Breast epithelium (tissue), 4 donors: Measurements from ENCODE around the gene ATP9B. TPM values are rescaled to one million over a fixed set of nuclear protein-coding genes. Genes with fewer than 3 reads are reported as not detected.

Source experiments
- DNase-seq, 2 donors: peaks; one replicate each; pipeline ENCODE4 v3.0.0-alpha.2; 2019; ENCODE audit warnings: low spot score in 2 of 2
- H3K27ac ChIP-seq, 2 donors: fragments of 200-600 bp; sonication (generic) in 1 of 2; one replicate each; pipeline ENCODE4 v1.5.1; 2016 to 2019; ENCODE audit warnings: mild to moderate bottlenecking in 1 of 2
- H3K27me3 ChIP-seq, 2 donors: fragments of 200-600 bp; sonication (generic) in 1 of 2; one replicate each; pipeline versions ENCODE4 v1.5.1 to v1.6.0; 2017 to 2019; ENCODE audit warnings: control low read depth in 1 of 2, mild to moderate bottlenecking in 1 of 2
- H3K36me3 ChIP-seq: fragments of 200-600 bp; one replicate; pipeline ENCODE4 v1.5.1; 2019
- H3K4me1 ChIP-seq, 2 donors: fragments of 200-600 bp; sonication (generic); one replicate each; pipeline ENCODE4 v1.5.1; 2016 to 2019; ENCODE audit warnings: control low read depth in 1 of 2
- H3K4me3 ChIP-seq, 3 donors: fragments of 200-600 bp; sonication (generic); 1 replicate in 2 of 3; 2 replicates in 1 of 3; pipeline ENCODE4 v1.5.1; 2016 to 2019; ENCODE audit warnings: mild to moderate bottlenecking in 3 of 3, moderate library complexity in 2 of 3
- H3K9me3 ChIP-seq, 2 donors: fragments of 200-600 bp; sonication (generic) in 1 of 2; one replicate each; pipeline ENCODE4 v1.5.1; 2016 to 2019; ENCODE audit warnings: control low read depth in 1 of 2
- CTCF ChIP-seq, 3 donors: fragments of 450-650 bp; IDR thresholded peaks; one replicate each; pipeline ENCODE4 v1.5.1; 2016 to 2017; ENCODE audit warnings: antibody characterized with exemption in 3 of 3, mild to moderate bottlenecking in 3 of 3, moderate library complexity in 3 of 3
- POLR2A ChIP-seq: fragments of 450-650 bp; IDR thresholded peaks from one replicate; pipeline ENCODE4 v1.6.1; 2016; ENCODE audit warnings: antibody characterized with exemption, mild to moderate bottlenecking, moderate library complexity
- POLR2AphosphoS5 ChIP-seq, 3 donors: sonication (generic); formaldehyde crosslinking; IDR thresholded peaks; one replicate each; pipeline ENCODE4 v1.6.1; 2017; ENCODE audit warnings: antibody characterized with exemption in 3 of 3
- intact Hi-C: fragments of 100-400 bp; cut with DNase I; formaldehyde crosslinking; loops from one replicate; pipeline ENCODE4 v1.15.1; 2023; ENCODE audit warnings: low total_unique reads
- total RNA-seq, 3 donors: library from RNA; depleted of rRNA; stranded (reverse); fragments of >200 nt; gene quantifications; one replicate each; pipeline ENCODE4 v1.1.0, GENCODE V29; 2016

The ATP9B gene
- total RNA-seq, 3 donors from 2014 or later, result 42.1 to 55.9 (median 54.4) TPM

DNA sequence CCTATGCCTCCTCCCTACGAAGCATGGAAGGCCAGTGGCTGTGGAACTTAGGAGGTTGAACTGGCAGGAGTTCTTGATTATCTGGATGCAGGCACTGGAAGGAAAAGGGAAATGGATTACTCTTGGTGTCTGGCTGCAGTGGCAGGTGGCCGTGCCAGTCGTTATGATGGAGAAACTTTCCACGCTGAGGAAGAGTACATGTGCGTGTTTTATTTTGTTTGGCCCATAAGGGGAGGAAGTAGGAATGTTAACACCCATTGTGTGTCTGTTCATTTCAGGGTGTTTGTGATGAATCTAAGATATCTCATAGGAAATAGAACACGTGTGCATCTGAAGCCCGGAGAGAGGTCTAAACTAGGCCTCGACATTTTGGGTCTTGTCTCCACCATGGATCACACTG, 203.7 kb downstream of the ATP9B start:
- TF ChIP-seq POLR2AphosphoS5 (IDR thresholded peaks at IDR 0.05), result no peak
- no peak for TF ChIP-seq POLR2A
- no peak for TF ChIP-seq CTCF (IDR thresholded peaks at IDR 0.05)
- no peak for DNase-seq
- H3K27ac ChIP-seq, result no peak overlapping the region
- H3K36me3 ChIP-seq, result no peaks in the 10 kb centered on the region
- intact Hi-C loops, result loop anchor here (10.0 kb wide), 1 partner anchor 1058 kb away; no protein-coding TSS in a partner anchor
- no peaks in the 10 kb centered on the region for H3K27me3 ChIP-seq
- no peaks in the 10 kb centered on the region for H3K9me3 ChIP-seq
- H3K4me1 ChIP-seq, result no peaks in the 10 kb centered on the region
- no peak overlapping the region for H3K4me3 ChIP-seq

- no peak for DNase-seq
- no peak overlapping the region for H3K4me3 ChIP-seq
- H3K36me3 ChIP-seq, result no peaks in the 10 kb centered on the region
- TF ChIP-seq CTCF (IDR thresholded peaks at IDR 0.05), result no peak
- H3K27ac ChIP-seq, result no peak overlapping the region
- no peaks in the 10 kb centered on the region for H3K27me3 ChIP-seq
- no peaks in the 10 kb centered on the region for H3K4me1 ChIP-seq
- no peaks in the 10 kb centered on the region for H3K9me3 ChIP-seq
- intact Hi-C loops, result loop anchor here (10.0 kb wide), 1 partner anchor 1060 kb away; no protein-coding TSS in a partner anchor
These were observed 205.6 kb downstream of the ATP9B start for GRCh38 chr18:79274823-79275222.

DNA sequence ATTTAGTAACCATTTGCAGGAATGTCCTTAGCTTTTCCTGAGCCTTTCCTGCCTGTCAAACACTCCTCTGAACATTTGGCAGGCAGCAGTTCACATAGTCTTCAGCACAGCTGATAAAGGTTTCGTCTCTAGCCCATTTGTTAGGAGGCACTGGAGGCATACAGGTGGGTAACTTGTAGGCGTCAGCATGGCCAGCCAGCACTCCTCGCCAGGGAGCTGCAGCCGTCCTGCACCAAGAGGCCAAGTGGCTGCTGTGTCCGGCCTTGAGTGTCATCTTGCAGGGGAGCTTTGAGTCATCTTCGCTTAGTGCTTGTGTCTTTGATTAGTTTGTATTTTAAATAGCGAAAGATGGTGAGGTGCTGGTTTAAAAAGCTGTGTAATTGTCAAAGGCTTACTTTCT, 206.3 kb downstream of the ATP9B start:
- TF ChIP-seq CTCF (IDR thresholded peaks at IDR 0.05), result no peak
- no peak for TF ChIP-seq POLR2A
- no peak for TF ChIP-seq POLR2AphosphoS5 (IDR thresholded peaks at IDR 0.05)
- Histone ChIP-seq H3K27ac (no peak overlapping the region), H3K27me3 (no peaks in the 10 kb centered on the region), H3K4me3 (no peak overlapping the region), H3K36me3 (no peaks in the 10 kb centered on the region), H3K4me1 (no peaks in the 10 kb centered on the region), H3K9me3 (no peaks in the 10 kb centered on the region)
- intact Hi-C loops, result loop anchor here (10.0 kb wide), 1 partner anchor 1061 kb away; no protein-coding TSS in a partner anchor
- DNase-seq, result no peak

DNA sequence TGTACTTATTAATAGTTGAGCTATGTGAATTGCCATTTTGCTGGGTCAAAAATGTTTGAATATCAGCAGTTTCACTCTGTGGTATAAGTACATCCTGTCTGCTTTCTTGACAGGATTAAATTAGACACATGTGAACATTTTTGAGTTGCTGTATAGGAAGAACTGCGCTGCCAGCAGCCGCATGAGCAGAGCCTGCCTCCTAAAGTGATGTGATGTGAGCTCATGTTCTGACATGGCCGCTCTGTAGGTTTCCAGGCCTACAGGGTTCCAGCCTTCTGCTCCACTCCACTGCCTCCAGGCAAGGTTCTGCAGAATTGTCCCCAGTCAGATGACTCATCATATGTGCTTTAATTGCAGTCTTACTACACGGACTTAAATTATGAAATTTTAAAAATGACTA, 206.8 kb downstream of the ATP9B start:
- DNase-seq, result no peak
- H3K27ac ChIP-seq, result no peak overlapping the region
- no peak overlapping the region for H3K4me3 ChIP-seq
- no peaks in the 10 kb centered on the region for H3K9me3 ChIP-seq
- H3K27me3 ChIP-seq, result no peaks in the 10 kb centered on the region
- TF ChIP-seq POLR2A (no peak), POLR2AphosphoS5 (IDR thresholded peaks at IDR 0.05) (no peak), CTCF (IDR thresholded peaks at IDR 0.05) (no peak)
- H3K4me1 ChIP-seq, result no peaks in the 10 kb centered on the region
- no peaks in the 10 kb centered on the region for H3K36me3 ChIP-seq
- intact Hi-C loops, result loop anchor here (10.0 kb wide), 1 partner anchor 1061 kb away; no protein-coding TSS in a partner anchor

- Histone ChIP-seq H3K27ac (no peak overlapping the region), H3K36me3 (no peaks in the 10 kb centered on the region), H3K4me3 (no peak overlapping the region), H3K9me3 (no peaks in the 10 kb centered on the region), H3K27me3 (no peaks in the 10 kb centered on the region), H3K4me1 (no peaks in the 10 kb centered on the region)
- DNase-seq, result no peak
- TF ChIP-seq POLR2AphosphoS5 (IDR thresholded peaks at IDR 0.05) (no peak), POLR2A (no peak), CTCF (IDR thresholded peaks at IDR 0.05) (no peak)
- intact Hi-C loops, result loop anchor here (10.0 kb wide), 1 partner anchor 1064 kb away; no protein-coding TSS in a partner anchor
These were observed 209.7 kb downstream of the ATP9B start for GRCh38 chr18:79278896-79279295.
